ENCODE data around the gene DBN1.

DNA sequence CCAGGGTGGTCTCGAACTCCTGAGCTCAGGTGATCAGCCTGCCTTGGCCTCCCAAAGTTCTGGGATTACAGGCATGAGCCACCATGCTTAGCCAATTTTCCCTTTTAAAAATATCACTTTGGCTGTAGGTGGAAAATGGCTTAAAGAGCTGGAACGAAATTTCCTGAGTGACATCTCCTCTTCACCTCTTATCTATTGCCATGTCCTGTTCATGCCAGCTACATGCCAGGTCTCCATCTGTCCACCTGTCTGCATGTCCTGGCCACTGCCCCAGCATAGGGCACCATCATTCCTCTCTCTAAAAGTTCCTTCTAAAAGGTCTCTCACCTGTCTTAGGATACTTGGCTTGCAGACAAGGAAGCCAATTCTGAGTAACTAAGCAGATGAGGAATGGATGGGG lies 49.8 kb downstream of the DBN1 start:
- TF ChIP-seq, protein P1, sequence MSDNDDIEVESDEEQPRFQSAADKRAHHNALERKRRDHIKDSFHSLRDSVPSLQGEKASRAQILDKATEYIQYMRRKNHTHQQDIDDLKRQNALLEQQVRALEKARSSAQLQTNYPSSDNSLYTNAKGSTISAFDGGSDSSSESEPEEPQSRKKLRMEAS (IDR thresholded peaks at IDR 0.05) = no peak
- TF ChIP-seq MAZ (IDR thresholded peaks at IDR 0.05; ENCODE audit: borderline replicate concordance, low read depth, low read length) (no peak), MAFK (IDR thresholded peaks at IDR 0.05; ENCODE audit: partially characterized antibody) (no peak)
- TF ChIP-seq, protein P2, sequence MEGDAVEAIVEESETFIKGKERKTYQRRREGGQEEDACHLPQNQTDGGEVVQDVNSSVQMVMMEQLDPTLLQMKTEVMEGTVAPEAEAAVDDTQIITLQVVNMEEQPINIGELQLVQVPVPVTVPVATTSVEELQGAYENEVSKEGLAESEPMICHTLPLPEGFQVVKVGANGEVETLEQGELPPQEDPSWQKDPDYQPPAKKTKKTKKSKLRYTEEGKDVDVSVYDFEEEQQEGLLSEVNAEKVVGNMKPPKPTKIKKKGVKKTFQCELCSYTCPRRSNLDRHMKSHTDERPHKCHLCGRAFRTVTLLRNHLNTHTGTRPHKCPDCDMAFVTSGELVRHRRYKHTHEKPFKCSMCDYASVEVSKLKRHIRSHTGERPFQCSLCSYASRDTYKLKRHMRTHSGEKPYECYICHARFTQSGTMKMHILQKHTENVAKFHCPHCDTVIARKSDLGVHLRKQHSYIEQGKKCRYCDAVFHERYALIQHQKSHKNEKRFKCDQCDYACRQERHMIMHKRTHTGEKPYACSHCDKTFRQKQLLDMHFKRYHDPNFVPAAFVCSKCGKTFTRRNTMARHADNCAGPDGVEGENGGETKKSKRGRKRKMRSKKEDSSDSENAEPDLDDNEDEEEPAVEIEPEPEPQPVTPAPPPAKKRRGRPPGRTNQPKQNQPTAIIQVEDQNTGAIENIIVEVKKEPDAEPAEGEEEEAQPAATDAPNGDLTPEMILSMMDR (IDR thresholded peaks at IDR 0.05) = no peak

All from A549 (cell line).